Measurements from ENCODE around the gene AADACL3. TPM values are rescaled to one million over a fixed set of nuclear protein-coding genes. Genes with fewer than 3 reads are reported as not detected.

Gene AADACL3
- total and polyA plus RNA-seq, 7 donors, result not detected

DNA sequence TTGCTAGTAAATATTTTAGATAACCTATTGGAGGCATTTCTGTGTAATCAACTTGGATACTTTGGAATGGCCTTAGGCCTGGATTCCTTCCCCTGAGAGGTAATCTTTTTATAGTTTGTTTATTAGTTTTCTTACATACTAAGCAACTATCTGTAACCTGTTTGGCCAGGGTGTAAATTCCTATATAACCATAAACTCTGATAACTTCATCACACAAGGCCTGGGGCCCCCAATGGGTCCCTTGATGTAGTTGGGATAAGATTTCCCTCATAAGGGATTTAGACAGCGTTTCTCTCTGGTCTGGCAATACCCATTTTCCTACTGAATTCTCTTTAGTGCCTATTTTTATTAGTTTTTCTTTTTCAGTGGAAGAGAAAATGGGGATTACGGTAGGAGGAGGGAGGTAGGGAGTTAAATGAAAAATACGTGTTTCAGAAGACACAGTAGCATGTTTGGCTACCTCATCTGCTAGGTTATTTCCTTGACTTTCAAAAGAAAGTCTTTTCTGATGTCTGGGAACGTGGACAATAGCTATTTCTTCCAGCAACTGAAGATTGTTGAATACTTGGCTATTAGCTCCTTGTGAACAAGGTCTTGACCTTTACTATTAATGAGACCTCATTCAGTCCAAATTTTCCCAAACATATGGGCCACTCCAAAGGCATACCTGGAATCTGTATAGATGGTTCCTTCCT lies 7.4 kb upstream of the AADACL3 start:
- H3K9me3 ChIP-seq, result peaks cover 0 to 8% (median 4%) of the 10 kb centered on the region in 4 donors
- H3K27me3 ChIP-seq, result no peaks in the 10 kb centered on the region
- intact Hi-C loops (cut with DNase I), result no loop called here
- WGBS, 2 donors, result 28 to 61% methylated on average over 4 of the region's 4 CpGs
- H3K4me3 ChIP-seq, result no peak overlapping the region
- TF ChIP-seq EP300 (IDR thresholded peaks at IDR 0.05) (no peak), POLR2AphosphoS5 (IDR thresholded peaks at IDR 0.05) (no peak), POLR2A (IDR thresholded peaks at IDR 0.05) (no peak)
- TF ChIP-seq, protein P1, sequence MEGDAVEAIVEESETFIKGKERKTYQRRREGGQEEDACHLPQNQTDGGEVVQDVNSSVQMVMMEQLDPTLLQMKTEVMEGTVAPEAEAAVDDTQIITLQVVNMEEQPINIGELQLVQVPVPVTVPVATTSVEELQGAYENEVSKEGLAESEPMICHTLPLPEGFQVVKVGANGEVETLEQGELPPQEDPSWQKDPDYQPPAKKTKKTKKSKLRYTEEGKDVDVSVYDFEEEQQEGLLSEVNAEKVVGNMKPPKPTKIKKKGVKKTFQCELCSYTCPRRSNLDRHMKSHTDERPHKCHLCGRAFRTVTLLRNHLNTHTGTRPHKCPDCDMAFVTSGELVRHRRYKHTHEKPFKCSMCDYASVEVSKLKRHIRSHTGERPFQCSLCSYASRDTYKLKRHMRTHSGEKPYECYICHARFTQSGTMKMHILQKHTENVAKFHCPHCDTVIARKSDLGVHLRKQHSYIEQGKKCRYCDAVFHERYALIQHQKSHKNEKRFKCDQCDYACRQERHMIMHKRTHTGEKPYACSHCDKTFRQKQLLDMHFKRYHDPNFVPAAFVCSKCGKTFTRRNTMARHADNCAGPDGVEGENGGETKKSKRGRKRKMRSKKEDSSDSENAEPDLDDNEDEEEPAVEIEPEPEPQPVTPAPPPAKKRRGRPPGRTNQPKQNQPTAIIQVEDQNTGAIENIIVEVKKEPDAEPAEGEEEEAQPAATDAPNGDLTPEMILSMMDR (IDR thresholded peaks at IDR 0.05), result no peak
- H3K4me1 ChIP-seq, result no peaks in the 10 kb centered on the region
- no peaks in the 10 kb centered on the region for H3K36me3 ChIP-seq
- no peak overlapping the region for H3K27ac ChIP-seq
- DNase-seq, result no peak

DNA sequence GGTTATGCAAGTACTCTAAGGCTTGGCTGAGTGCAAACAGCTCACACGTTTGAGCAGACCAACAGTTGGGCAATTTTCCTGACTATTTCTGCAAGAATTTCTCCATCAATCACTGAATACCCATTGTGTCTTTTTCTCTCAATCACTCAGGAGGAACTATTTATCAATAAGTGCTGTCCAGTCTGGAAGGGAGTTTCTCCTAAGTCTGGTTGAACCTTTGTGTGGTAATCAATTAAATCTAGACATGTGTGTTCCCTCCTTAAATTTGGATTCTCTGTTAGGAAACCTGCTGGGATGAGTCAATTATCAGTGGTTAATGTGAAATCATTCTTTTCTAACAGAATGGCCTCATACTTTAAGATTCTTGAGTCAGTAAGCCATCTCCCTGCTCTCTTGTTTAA lies 6.8 kb upstream of the AADACL3 start:
- intact Hi-C loops (cut with DNase I), result no loop called here
- H3K4me3 ChIP-seq, result no peak overlapping the region
- TF ChIP-seq POLR2A (IDR thresholded peaks at IDR 0.05), result no peak
- TF ChIP-seq, protein P1 (IDR thresholded peaks at IDR 0.05), result no peak
- TF ChIP-seq EP300 (IDR thresholded peaks at IDR 0.05), result no peak
- no peak for TF ChIP-seq POLR2AphosphoS5 (IDR thresholded peaks at IDR 0.05)
- DNase-seq, result no peak
- no peaks in the 10 kb centered on the region for H3K4me1 ChIP-seq
- H3K9me3 ChIP-seq, result peaks cover 0 to 2% (median under 1%) of the 10 kb centered on the region in 4 donors
- no peaks in the 10 kb centered on the region for H3K27me3 ChIP-seq
- no peaks in the 10 kb centered on the region for H3K36me3 ChIP-seq
- 8 to 19% methylated on average over 1 of the region's 1 CpG for WGBS, 2 donors
- no peak overlapping the region for H3K27ac ChIP-seq

DNA sequence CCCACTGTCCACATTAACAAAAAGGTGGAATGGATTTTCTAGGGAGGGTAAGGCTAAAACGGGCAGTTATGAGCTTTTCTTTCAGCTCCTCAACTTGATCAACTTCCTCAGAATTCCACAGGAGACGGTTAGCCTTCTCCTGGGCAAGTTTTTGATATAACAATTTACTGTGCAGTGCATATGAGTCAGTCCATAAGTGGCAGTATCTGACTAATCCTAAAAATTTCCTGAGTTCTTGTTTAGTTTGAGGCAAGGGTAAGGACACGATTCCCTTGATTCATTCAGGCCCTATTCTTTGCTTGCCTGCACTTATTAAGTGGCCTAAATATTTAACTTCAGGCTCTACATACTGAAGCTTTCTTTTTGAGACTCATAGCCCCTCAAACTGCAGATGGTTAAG lies 6.2 kb upstream of the AADACL3 start:
- H3K9me3 ChIP-seq, result no peaks in the 10 kb centered on the region
- intact Hi-C loops (cut with DNase I), result no loop called here
- 86% methylated on average over 3 of the region's 3 CpGs for WGBS, 2 donors
- TF ChIP-seq POLR2AphosphoS5 (IDR thresholded peaks at IDR 0.05), result no peak
- no peak for TF ChIP-seq EP300 (IDR thresholded peaks at IDR 0.05)
- TF ChIP-seq, protein P1 (IDR thresholded peaks at IDR 0.05), result no peak
- no peak for DNase-seq
- H3K4me1 ChIP-seq, result no peaks in the 10 kb centered on the region
- no peaks in the 10 kb centered on the region for H3K36me3 ChIP-seq
- no peaks in the 10 kb centered on the region for H3K27me3 ChIP-seq
- no peak overlapping the region for H3K4me3 ChIP-seq
- no peak overlapping the region for H3K27ac ChIP-seq

DNA sequence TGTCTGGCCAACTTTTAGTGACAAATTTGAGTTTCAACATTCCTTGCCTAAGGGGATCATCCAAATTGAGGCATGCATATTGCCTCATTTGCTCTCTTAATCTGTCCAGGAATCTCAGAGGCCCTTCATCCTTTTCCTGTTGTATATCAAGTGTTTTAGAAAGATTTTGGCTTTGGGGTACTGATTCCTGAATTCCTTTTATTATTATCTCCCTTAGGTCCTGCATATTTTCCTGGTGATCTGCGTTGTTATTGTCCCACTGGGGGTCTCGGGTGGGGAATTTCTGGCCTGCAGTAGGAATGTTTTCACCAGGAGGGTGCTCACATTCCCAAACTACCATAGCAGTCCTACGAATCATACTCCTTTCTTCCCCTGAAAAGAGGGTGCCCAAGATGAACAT lies 4.4 kb upstream of the AADACL3 start:
- 73 to 90% methylated on average over 3 of the region's 3 CpGs for WGBS, 2 donors
- H3K4me1 ChIP-seq, result no peaks in the 10 kb centered on the region
- no peak overlapping the region for H3K4me3 ChIP-seq
- no peak overlapping the region for H3K27ac ChIP-seq
- TF ChIP-seq, protein P1 (IDR thresholded peaks at IDR 0.05), result no peak
- TF ChIP-seq EP300 (IDR thresholded peaks at IDR 0.05), result no peak
- TF ChIP-seq POLR2A (IDR thresholded peaks at IDR 0.05), result no peak
- no peak for TF ChIP-seq POLR2AphosphoS5 (IDR thresholded peaks at IDR 0.05)
- no peak for DNase-seq
- intact Hi-C loops (cut with DNase I), result no loop called here
- H3K9me3 ChIP-seq, result no peaks in the 10 kb centered on the region
- H3K27me3 ChIP-seq, result no peaks in the 10 kb centered on the region
- no peaks in the 10 kb centered on the region for H3K36me3 ChIP-seq

DNA sequence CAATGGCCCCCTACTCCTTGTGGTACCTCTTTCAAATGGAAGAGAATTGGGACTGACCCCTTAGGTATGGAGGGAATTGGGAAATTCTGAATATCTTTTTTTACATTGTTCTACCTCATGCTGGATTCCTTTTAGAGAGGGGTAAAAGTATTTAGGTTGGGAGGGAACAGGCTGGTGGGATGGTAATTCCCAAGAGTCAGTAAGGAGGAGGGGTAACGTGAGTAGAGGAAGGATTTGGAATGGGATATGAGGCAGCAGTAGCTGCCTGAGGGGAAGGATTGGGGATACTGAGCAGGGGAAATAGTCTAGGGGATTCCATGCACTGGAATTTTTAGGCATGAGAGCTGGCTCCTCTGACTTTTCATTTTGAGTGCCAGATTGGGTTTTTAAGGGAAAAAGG lies 3.8 kb upstream of the AADACL3 start:
- no peak for TF ChIP-seq EP300 (IDR thresholded peaks at IDR 0.05)
- no peak for TF ChIP-seq POLR2AphosphoS5 (IDR thresholded peaks at IDR 0.05)
- TF ChIP-seq POLR2A (IDR thresholded peaks at IDR 0.05), result no peak
- TF ChIP-seq, protein P1 (IDR thresholded peaks at IDR 0.05), result no peak
- WGBS, 2 donors, result 63 to 74% methylated on average over 1 of the region's 1 CpG
- H3K36me3 ChIP-seq, result no peaks in the 10 kb centered on the region
- intact Hi-C loops (cut with DNase I), result no loop called here
- no peak overlapping the region for H3K4me3 ChIP-seq
- H3K27me3 ChIP-seq, result no peaks in the 10 kb centered on the region
- H3K4me1 ChIP-seq, result no peaks in the 10 kb centered on the region
- H3K9me3 ChIP-seq, result no peaks in the 10 kb centered on the region
- no peak overlapping the region for H3K27ac ChIP-seq
- no peak for DNase-seq
